ENCODE results near the gene FDXACB1. TPM values are rescaled to one million over a fixed set of nuclear protein-coding genes. Genes with fewer than 3 reads are reported as not detected.
A peak's percentile ranks its signal among the peaks of the same experiment; 100 is the strongest.
"Not testable (repeated sequence)": the region's sequence is repeated elsewhere in the genome, so short reads cannot be mapped to it uniquely, and the experiment has no call there.

Gene FDXACB1
- polyA plus RNA-seq, 3 donors = 4.8 to 6.4 (median 5.5) TPM

DNA sequence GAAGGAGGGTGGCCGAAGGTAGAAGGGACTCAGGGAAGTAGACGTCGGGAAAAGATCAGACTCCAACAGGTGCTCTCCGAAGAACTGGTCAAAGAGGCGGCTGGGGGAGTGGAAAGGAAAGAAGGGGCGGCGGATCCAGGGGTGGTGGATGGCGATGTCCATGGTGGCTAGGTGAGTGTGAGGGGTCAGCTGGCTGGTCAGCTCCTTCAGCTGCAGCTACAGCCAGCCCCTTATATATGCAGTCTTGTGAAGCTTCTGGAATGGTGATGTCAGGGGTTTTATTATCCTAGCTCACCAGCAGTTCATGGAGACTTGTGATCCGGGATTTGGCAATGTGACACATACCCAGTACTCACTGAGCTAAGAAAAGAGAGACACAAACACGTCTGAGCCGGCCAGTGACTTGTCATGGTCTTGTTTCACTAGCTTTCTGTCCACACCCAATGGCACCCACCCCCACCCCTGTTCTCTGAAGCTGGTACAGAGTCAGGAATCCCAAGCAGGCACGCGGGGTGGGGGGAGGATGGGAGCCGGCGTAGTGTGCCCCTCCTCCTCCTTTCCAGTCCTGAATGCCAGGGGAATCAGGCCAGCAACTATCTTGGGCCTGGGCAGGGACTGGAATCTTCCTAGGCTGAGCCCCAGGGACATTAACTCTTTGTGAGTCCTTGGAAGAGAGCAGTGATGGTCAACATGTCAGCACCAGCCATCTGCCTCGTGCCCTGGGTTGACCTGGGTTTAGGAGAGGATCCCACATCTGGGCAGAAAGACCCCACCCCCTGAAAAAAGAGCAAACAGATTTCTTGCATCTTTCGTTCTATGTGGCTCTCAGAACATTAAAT lies 32.8 kb upstream of the FDXACB1 start, which contains the start of gene CRYAB:
TSS of gene CRYAB (minus strand) at position 208 of the 839 bp plus-strand sequence. CDS start at position 162, 46 bp downstream.
- DNase-seq (ENCODE audit: extremely low read depth in 1 of 11, low read depth in 9 of 11, low spot score in 4 of 11) = peak in 4 of 11 donors; percentile 47 to 69 (median 58)

DNA sequence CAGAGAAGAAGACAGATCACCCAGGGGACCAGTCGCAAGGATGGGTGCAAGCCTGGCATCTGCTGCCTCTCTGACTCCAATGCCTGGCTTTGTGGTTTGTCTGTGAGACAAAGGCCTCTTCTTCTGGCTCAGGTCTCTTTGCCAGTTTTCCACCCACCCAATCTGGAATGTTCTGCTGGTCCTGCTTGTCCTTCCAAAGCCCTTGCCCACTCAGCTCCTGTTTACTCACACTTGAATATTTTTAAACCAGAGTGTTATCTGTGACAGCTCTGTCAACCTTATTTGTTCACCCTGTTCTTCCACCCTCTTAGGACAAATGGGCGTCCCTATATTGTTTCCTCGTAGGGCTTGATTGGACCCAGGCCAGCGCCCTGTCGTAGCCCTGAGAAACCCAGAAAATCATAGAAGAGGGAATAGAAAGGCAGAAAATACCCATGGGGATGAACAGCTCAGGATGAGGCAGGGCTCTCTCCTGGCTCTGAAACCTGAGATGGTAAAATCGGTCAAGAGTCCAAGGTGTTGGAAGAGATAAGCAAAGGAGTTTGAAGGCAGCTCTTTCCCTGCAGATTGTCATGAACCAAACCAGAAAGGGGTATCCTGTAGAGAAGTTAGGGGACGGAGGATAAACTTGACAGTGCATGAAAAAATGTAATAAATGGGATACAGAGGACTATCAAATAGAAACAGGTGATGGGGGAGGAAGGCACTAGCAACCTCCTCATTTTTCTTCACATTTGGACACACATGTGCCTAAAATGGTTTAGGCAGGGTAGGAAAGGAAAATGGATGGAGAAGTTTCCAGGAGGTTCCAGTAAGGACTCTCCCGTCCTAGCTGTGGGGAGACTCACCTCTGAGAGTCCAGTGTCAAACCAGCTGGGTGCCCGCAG lies 32.0 kb upstream of the FDXACB1 start:
- DNase-seq (ENCODE audit: extremely low read depth in 1 of 11, low read depth in 9 of 11, low spot score in 4 of 11) = no peak

DNA sequence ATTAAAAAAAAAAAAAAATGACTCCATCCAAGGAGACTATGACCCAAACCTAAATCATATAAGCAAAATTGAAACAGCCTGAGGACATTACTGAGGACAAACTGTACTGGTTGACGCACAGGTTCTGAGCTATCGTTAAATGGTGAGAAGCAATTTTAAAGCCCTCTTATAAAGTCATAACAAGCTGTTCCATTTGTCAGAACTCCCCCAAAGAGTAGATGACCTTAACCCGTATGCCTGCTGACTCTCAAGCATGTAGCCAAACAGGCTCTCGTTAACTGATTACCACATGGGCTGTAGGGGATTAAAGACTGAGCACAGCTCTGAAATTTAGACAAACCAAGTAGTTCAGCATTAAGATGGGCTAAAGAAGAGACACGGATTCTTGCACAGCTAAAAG lies 30.4 kb upstream of the FDXACB1 start:
- no peak for DNase-seq (ENCODE audit: extremely low read depth in 1 of 11, low read depth in 9 of 11, low spot score in 4 of 11)

DNA sequence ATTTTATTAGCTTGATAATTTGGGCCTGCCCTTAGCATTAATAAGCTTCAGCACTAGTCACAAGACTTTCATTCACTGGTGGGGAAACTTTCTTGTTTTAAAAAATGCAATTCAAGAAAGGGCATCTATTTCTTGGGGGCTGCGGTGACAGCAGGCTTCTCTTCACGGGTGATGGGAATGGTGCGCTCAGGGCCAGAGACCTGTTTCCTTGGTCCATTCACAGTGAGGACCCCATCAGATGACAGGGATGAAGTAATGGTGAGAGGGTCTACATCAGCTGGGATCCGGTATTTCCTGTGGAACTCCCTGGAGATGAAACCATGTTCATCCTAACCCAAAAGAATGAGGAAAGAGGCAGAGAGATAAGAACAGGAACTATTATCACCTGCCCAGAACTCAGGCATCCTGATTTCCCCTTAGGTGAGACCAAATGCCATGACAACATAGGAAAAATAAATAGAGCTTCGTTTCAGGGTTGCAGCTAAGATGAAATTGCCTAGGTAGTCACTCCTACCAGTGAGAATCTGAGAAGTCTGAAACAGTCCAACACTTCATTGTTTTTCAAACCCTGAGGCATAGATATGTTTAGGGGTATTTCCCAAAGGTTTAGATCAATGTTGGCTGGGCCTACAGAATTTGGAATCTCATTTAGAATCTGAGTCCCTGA lies 29.8 kb upstream of the FDXACB1 start:
- no peak for DNase-seq (ENCODE audit: extremely low read depth in 1 of 11, low read depth in 9 of 11, low spot score in 4 of 11)

DNA sequence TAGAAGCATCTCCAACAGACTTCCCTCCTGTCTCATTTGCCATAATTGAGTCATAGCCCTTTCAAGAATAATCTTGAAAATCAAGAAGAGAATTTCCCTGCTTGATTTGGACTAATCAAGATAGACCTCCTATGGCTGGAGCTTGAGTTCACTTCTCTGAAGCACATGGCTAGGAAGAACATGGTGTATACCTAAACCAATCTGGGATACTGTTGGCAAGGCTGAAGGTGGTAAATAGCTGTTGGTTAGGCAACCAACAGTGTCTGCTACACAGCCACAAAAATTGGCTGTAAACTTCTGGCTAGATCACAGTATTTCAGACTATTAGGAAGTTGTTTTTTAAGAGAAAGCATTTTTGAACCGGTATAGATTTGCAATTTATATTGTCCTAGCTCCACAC lies 27.7 kb upstream of the FDXACB1 start:
- DNase-seq (ENCODE audit: extremely low read depth in 1 of 11, low read depth in 9 of 11, low spot score in 4 of 11) = no peak

DNA sequence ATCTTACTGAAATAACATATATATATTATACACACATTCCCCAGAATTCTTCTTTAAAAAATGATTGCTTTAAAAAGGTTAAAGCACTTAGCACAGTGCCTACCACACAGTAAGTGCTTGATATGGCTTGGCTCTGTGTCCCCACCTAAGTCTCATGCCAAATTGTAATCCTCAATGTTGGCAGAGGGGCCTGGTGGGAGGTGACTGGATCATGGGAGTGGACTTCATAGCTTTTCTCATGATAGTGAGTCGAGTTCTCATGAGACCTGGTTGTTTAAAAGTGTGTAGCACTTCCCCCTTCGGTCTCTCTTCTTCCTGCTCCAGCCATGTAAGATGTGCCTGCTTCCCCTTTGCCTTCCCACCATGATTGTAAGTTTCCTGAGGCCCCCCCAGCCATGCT lies 26.4 kb upstream of the FDXACB1 start:
- DNase-seq (ENCODE audit: extremely low read depth in 1 of 11, low read depth in 9 of 11, low spot score in 4 of 11) = no peak

DNA sequence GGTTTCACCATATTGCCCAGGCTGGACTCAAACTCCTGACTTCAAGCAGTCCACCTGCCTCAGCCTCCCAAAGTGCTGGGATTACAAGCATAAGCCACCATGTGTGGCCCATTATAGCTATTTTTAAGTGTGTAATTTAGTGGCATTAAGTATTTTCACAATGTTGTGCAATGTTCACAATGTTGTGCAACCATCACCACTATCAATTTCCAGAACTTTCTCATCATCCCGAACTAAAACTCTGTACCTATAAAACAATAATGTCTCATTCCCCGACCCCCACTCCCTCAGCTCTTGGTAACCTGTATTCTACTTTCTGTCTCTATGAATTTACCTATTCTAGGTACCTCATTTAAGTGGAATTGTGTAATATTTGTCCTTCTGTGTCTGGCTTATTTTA lies 7.9 kb upstream of the FDXACB1 start:
- no peak for DNase-seq (ENCODE audit: extremely low read depth in 1 of 11, low read depth in 9 of 11, low spot score in 4 of 11)

DNA sequence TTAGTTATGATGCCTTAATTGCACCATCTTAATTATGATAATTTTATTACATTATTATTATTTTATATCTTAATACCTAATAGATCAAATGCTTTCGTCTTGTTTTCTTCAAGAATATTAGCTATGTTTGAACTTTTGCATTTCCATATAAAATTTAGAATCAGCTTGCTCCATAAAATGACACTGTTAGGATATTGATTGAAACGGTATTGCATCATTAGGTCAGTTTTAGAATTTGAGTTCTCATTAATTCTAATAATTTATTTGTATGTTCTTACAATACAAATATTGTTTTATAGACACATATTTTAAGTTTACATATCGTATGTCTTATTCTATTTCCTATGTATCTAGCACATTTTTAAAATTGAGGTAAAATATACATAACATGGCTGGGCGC lies 7.1 kb upstream of the FDXACB1 start:
- DNase-seq (ENCODE audit: extremely low read depth in 1 of 11, low read depth in 9 of 11, low spot score in 4 of 11) = no peak

DNA sequence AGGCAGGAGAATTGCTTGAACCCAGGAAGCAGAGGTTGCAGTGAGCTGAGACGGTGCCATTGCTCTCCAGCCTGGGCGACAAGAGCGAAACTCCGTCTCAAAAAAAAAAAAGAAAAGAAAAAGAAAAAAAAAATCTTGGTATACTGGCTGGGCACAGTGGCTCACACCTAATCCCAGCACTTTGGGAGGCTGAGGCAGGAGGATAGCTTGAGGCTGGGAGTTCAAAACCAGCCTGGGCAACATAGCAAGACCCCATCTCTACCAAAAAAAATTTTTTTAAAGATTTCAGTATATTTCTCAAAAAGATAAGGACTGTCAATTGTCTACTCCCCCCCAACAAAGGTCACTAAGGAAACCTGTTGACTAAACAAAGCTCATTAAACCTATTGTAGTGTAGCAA lies 6.1 kb upstream of the FDXACB1 start:
- DNase-seq (ENCODE audit: extremely low read depth in 1 of 11, low read depth in 9 of 11, low spot score in 4 of 11) = not testable (repeated sequence)

DNA sequence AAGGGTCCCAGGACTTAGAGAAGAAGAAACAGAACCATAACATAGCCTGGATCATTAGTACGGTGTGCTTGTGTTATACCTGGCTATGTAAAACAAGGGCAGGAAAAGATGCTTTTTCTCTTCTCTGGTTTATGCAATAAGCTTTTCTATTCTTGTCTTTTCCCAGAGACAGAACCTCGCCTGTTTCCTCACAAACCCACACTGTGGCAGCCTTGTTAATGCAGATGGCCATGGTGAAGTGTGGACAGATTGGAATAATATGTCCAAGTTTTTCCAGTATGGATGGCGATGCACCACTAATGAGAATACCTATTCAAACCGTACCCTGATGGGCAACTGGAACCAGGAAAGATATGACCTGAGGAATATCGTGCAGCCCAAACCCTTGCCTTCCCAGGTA lies 3.2 kb upstream of the FDXACB1 start:
- DNase-seq (ENCODE audit: extremely low read depth in 1 of 11, low read depth in 9 of 11, low spot score in 4 of 11) = no peak

DNA sequence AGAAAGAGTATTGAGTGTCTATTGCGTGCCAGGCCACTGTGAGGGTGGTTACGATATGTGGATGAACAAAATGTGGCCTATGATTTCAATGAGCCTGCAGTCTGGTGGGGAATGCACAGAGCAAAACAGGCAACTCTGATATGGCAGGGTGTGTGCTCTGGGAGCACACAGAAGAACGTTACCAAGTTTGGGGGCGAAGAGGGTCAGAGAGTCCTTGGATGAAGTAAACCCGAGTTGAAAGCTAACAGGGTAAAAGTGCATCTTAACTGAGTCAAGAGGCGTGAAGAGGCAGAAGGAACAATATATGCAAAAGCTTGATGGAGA lies 634 bp upstream of the FDXACB1 start:
- DNase-seq (ENCODE audit: extremely low read depth in 1 of 11, low read depth in 9 of 11, low spot score in 4 of 11) = peak in 2 of 11 donors; percentile 3 to 7

DNA sequence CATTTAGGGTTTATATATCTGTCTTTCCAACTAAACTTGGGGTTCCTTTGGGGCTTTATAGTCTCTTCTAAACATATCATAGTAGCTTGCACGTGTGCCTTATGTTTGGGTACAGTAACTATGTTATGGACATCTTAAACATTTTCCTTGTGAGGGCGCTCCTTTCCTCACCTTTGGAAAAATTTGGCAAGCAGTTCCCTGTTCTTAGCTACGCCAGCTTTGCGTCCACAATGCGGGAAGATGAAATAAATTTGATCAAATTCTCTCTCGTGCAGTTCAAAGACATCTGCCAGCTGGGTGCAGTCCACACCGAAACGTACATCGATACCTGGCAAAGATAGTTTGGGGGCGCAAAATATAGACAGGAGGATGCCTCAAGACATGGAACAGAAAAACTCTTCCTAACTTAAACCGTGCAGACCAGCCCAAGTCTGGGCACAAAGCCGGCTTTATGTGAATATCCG lies 548 bp downstream of the FDXACB1 start:
- peak in 7 of 11 donors; percentile 24 to 47 (median 31) for DNase-seq (ENCODE audit: extremely low read depth in 1 of 11, low read depth in 9 of 11, low spot score in 4 of 11)

DNA sequence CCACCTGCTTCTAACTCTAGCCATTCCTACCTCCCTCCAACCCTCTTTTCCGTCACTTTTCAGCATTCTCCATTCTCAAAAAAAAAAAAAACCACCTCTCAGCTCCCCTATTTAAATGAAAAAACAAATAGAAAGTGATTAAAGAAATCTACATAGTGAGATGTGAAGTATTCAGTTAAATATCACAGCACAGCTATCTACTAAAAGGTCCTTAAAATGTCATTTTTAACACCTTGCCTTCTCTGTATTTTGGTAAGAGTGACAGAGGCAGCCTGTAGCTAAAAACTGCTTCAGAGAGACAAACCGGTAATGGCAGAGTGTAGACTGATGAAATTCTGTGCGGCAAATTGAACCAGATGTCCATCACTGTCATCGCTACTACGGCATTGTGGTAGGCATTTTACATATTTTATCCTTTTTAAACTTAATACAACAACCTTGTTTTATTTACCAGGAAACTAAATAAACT lies 7.2 kb downstream of the FDXACB1 start:
- DNase-seq (ENCODE audit: extremely low read depth in 1 of 11, low read depth in 9 of 11, low spot score in 4 of 11) = no peak

DNA sequence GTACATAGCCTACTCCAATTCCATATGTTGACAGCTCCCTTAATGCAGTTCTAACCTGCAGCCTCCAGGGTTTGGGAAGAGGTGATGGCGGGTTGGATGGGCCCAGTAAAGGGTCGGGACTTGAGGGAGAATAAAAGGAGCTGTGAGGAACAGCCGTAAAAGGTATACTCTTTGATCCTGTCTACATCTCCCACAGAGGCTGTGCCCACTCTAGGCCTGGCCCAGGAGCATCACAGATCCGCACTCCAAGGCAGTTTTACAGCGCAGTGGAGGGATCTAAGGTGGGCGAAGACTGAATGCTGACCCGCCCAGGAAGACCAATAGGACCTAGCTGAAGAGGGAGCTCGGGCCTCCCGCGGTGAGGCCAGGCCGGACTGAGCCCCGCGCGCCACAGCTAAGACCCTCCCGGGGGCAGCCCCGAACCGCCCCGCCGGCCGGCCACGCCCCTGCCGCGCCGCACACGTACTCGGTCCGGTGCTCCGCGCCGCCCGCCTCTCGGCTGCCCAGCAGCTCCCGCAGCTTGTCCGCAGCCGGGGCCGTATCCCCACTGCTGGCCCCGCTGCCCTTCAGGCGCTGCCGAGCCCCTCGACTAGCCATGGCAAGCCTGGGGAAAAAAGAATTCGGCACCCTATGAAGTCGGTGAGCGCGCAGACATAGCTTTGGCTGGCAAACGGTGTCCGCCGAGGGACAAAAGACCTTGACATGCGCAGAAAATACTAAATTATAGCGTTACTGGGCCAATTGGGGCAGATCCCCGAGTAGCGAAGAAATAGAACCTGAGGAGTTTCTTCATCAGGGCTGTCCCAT lies 7.9 kb downstream of the FDXACB1 start, which contains the start of gene ALG9:
TSS of gene ALG9 (minus strand) at position 696 of the 807 bp plus-strand sequence. CDS start at position 597, 99 bp downstream.
- peak; percentile 56 to 85 (median 79) for DNase-seq (ENCODE audit: extremely low read depth in 1 of 11, low read depth in 9 of 11, low spot score in 4 of 11)

DNA sequence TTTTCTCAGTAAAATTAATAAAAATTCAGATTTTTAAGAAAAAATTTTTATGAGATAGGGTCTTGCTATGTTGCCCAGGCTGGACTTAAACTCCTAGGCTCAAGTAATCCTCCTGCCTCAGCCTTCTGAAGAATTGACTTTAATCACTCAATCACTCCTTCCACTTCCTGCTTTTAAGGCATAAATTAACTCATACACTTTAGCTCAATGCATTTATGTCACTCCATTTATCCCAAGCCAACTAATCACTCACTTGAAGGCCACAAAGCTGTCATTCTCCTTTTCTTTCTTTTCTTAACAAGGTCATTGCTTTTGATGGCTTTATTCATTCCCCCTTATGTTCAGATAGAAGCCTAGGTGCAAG lies 8.5 kb downstream of the FDXACB1 start:
- peak in 1 of 11 donors; percentile 3 for DNase-seq (ENCODE audit: extremely low read depth in 1 of 11, low read depth in 9 of 11, low spot score in 4 of 11)

DNA sequence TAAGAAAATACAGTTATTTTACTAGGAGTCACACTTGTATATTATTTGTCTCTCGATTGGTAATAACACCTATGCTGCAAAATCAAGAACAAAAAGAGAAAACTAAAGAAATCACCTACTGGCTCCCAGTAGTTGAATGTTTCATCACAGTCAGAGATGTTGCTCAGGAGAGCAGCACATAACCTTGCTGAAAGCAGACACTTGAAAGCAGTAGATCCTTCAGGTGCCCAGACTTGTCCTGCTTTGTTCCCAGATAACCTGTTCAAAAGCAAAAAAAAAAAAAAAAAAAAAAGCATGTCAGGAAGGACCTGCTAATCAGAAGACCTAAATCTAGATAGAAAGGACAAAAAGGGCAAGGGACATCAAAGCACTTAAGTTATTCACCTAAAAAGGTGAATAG lies 8.9 kb downstream of the FDXACB1 start:
- no peak for DNase-seq (ENCODE audit: extremely low read depth in 1 of 11, low read depth in 9 of 11, low spot score in 4 of 11)

DNA sequence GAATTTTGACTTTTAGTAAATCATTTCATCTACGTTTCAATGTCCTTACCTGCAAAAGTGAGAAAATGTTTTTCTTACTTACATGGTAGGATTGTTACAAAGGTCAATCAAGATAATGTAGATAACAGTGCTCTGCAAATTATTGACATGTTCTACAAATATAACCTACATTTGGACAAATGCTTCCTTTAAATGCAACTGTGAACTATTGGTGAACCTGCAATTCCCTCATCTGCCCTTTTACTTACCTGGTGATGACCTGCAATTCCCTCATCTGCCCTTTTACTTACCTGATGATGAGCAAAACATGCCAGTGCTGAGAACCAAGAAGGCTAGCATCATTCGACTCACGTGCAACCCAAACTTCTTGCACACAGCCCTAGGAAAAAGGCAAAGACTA lies 18.7 kb downstream of the FDXACB1 start:
- DNase-seq (ENCODE audit: extremely low read depth in 1 of 11, low read depth in 9 of 11, low spot score in 4 of 11) = no peak

DNA sequence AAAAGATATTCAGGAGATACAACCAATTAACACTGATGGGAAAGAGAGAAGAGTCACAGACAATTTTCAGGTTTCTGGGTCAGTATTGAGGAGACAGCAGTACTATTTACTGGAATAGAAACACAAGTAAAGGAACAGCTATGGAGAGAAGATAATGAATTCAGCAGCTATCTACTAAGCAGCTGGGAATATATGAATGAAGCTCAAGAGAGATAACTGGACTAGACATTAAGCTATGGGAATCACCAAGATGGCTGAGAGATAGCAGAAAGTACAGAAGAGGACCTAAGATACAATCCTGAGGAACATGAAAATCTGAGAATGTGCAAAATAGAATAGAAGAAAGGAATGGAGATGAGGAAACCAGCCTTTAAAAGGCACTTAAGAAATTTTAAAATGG lies 23.5 kb downstream of the FDXACB1 start:
- DNase-seq (ENCODE audit: extremely low read depth in 1 of 11, low read depth in 9 of 11, low spot score in 4 of 11) = no peak

DNA sequence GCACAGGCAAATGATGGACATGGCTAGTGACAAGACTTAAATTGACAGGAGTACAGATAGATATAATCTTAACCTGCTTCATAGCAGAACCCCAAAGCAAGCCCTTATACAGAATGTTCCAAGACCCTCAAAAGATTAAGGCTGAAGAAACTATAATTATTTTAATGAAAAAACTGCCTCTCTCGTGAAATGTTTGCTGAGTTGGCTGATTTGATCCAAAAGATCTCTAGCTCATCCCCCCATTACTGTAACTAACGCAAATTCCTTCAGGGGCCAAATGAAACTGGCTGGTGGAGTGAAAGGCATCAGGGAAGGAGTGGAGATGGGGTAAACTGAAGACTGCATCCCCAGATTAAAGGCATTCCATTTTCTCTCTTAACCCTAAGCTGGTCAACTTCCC lies 26.9 kb downstream of the FDXACB1 start:
- no peak for DNase-seq (ENCODE audit: extremely low read depth in 1 of 11, low read depth in 9 of 11, low spot score in 4 of 11)
